SK-MEL-5 (cell line): ENCODE results near the gene ZBP1. TPM values are rescaled to one million over a fixed set of nuclear protein-coding genes. Genes with fewer than 3 reads are reported as not detected.

Experiments
- DNase-seq: peaks from one replicate; pipeline ENCODE4 v3.0.0-alpha.2; 2016; ENCODE audit warnings: low read depth, low spot score
- in situ Hi-C: cut with HindIII; loops from 2 replicates; pipeline ENCODE4 v1.10.0; 2016; ENCODE audit warnings: low sequenced_read_pairs, high pct_unique_total_duplicates, low pct_unique_long_range_greater_than_20kb
- total RNA-seq: library from RNA; depleted of rRNA; stranded (reverse); fragments of >200 nt; shearing (Covaris generic); gene quantifications from 2 replicates; pipeline ENCODE4 v1.2.3, GENCODE V29; 2014

Gene ZBP1
- total RNA-seq, 1 experiment from 2014 or later, result not detected

GRCh38 chr20:57612436-57612835 lies 7.8 kb downstream of the ZBP1 start:
- DNase-seq, result no peak
- in situ Hi-C loops, result no loop called here

- in situ Hi-C loops, result no loop called here
- DNase-seq, result peak; percentile 38
These were observed 8.5 kb downstream of the ZBP1 start for GRCh38 chr20:57611586-57612311.

GRCh38 chr20:57610261-57610952 lies 9.8 kb downstream of the ZBP1 start:
- DNase-seq, result no peak
- in situ Hi-C loops, result no loop called here

GRCh38 chr20:57609842-57610167 lies 10.4 kb downstream of the ZBP1 start:
- in situ Hi-C loops, result no loop called here
- no peak for DNase-seq

GRCh38 chr20:57609086-57609841 lies 11.0 kb downstream of the ZBP1 start:
- no peak for DNase-seq
- in situ Hi-C loops, result no loop called here

GRCh38 chr20:57608516-57608915 lies 11.7 kb downstream of the ZBP1 start:
- DNase-seq, result no peak
- in situ Hi-C loops, result no loop called here

- in situ Hi-C loops, result no loop called here
- DNase-seq, result no peak
These were observed 14.3 kb downstream of the ZBP1 start for GRCh38 chr20:57605878-57606277.

GRCh38 chr20:57605045-57605444 lies 15.2 kb downstream of the ZBP1 start:
- no peak for DNase-seq
- in situ Hi-C loops, result no loop called here

GRCh38 chr20:57603120-57603519 lies 17.1 kb downstream of the ZBP1 start:
- no peak for DNase-seq
- in situ Hi-C loops, result no loop called here

GRCh38 chr20:57601737-57602136 lies 18.5 kb downstream of the ZBP1 start:
- DNase-seq, result no peak
- in situ Hi-C loops, result no loop called here

GRCh38 chr20:57601211-57601570 lies 19.0 kb downstream of the ZBP1 start:
- DNase-seq, result peak; percentile 85
- in situ Hi-C loops, result no loop called here

- no peak for DNase-seq
- in situ Hi-C loops, result no loop called here
These were observed 19.7 kb downstream of the ZBP1 start for GRCh38 chr20:57600320-57601210.

GRCh38 chr20:57598491-57598890 lies 21.7 kb downstream of the ZBP1 start:
- no peak for DNase-seq
- in situ Hi-C loops, result no loop called here

- no peak for DNase-seq
- in situ Hi-C loops, result no loop called here
These were observed 22.2 kb downstream of the ZBP1 start for GRCh38 chr20:57598060-57598459.

- in situ Hi-C loops, result no loop called here
These were observed 23.0 kb downstream of the ZBP1 start for GRCh38 chr20:57596998-57597939.

GRCh38 chr20:57596358-57596757 lies 23.9 kb downstream of the ZBP1 start:
- no peak for DNase-seq
- in situ Hi-C loops, result no loop called here

More at GRCh38 chr20:57596998-57597939, 23.0 kb downstream of the ZBP1 start:
- peak; percentile 61 for DNase-seq
